Endothelial cell of umbilical vein (primary cell): Measurements from ENCODE around the gene BEAN1.

ENCODE experiments used
- EZH2 ChIP-seq: IDR thresholded peaks from 2 replicates; pipeline ENCODE4 v1.6.1; 2012; ENCODE audit warnings: borderline replicate concordance, low read depth, mild to moderate bottlenecking, moderate library complexity, low read length, inconsistent platforms; ENCODE audit not compliant: severe bottlenecking
- POLR2AphosphoS5 ChIP-seq: IDR thresholded peaks from 2 replicates; pipeline ENCODE4 v1.6.1; 2012; ENCODE audit warnings: low read depth, mild to moderate bottlenecking, control low read depth, low read length, moderate library complexity; ENCODE audit not compliant: insufficient read depth

GRCh38 chr16:66383551-66383950, 43.5 kb upstream of the BEAN1 start:
- TF ChIP-seq EZH2 (no peak), POLR2AphosphoS5 (peak; percentile 35)
